HS-27A (cell line): ENCODE results near the gene ELMO1.

Experiments used
- DNase-seq: peaks from one replicate; pipeline ENCODE4 v3.0.0-alpha.2; 2012; ENCODE audit warnings: low read depth, missing footprints

Gene ELMO1

GRCh38 chr7:37097276-37097675 is 351.4 kb downstream of the ELMO1 start:
- DNase-seq, result no peak

- DNase-seq, result no peak
Measured at GRCh38 chr7:37096341-37096740, 352.3 kb downstream of the ELMO1 start.

DNA sequence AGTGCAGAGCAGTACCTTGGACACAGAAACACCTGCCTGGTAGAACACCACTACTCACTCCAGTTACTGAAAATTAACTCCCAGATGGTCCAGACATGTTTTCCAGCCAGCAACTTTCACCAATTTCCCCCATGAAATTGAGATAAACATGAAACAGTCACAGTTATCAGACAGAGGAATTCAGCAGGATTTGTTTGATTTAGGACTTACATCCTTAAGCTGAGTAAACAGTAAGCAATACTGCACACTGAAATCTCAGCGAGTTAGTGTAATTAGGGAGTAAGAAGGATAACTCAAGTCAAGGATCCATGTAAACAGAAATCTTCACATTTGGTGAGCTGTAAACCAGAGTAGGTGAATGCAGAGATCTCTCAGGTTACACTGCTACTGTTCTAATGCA is 353.5 kb downstream of the ELMO1 start:
- no peak for DNase-seq

DNA sequence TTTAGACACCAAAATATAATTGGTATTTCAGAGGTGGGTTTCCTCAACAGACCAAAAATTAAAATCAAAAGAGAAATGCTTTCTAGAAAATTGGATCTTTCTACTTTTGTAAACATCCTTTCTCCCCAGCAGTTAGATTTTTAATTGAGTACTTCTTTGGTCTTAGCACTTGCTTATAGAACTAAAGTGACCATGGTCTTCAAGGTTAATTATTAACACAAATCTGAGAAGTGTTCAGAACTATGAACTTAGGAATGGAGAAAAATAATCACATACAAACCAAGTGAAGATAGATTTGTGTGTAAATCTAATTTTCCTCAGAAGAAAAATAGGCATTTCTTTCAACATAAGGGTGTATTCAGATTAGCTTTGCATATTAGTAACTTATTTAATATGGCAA is 355.4 kb downstream of the ELMO1 start:
- DNase-seq, result no peak

GRCh38 chr7:37092548-37092947 is 356.1 kb downstream of the ELMO1 start:
- DNase-seq, result no peak

DNA sequence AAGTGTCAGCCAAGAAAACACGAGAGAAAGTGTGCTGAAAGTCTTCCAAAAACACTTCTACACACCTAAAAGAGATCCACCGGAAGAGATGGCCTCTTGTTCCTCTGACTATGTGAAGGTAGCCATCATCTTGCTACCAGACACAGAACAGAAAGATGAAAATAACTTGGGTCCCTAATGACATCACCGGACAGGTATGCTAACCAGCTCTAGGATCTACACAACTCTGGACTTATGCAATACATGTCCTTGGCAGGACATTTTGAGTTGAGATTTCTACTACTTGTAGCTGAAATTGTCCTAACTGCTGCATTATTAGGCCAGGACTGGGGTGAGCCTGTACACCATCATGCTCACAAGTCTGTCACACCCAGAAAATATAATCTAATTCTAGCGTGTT is 358.7 kb downstream of the ELMO1 start:
- DNase-seq, result no peak

GRCh38 chr7:37085600-37085999 is 363.1 kb downstream of the ELMO1 start:
- no peak for DNase-seq

- DNase-seq, result no peak
Measured at GRCh38 chr7:37084303-37084702, 364.4 kb downstream of the ELMO1 start.

DNA sequence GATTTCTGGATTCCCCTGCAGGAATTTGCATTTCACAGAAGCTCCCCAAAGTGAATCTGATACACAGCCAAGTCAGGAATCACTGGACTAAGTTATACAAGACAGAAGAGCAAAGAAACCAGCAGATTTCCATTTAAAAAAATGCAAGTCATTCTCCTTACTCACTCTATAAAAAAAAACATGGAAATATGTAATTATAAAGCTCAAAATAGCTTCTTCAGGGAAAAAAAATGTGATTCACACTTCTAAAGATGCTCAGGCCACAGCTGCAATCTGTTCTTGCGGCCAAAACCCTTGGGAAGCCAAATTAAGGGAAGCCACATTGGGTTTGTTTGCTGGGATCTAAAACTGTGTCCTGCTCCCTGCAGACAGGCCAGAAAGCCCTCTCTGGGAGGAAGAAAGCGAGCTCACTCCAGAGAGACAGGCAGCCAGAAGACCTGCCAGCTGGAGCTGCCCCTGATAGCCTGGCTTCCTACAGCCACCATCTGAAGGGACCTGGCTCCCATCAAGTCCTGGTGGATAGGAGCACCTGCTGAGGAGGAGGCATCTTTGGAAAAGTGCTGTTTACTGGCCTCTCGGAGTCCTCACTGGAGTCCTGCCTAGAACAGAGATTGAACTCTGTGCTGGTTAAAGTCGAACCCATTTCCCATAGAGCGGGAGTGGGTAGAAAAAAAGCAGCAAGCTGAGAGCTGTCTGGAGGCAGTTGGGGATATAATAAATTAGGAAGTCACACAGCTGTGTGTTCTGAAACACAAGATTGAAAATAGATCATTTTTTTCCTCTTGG is 365.2 kb downstream of the ELMO1 start:
- peak; percentile 30 for DNase-seq

DNA sequence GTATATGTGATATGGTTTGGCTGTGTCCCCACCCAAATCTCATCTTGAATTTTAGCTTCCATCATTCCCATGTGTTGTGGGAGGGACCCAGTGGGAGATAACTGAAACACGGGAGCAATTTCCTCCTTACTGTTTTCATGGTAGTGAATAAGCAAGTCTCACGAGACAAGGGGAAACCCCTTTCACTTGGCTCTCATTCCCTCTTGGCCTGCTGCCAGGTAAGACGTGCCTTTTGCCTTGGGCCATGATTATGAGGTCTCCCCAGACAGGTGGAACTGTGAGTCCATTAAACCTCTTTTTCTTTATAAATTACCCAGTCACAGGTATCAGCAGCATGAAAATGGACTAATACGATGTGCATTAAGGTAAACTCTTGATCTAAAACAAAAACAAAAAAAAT is 367.2 kb downstream of the ELMO1 start:
- no peak for DNase-seq

GRCh38 chr7:37079420-37079819 is 369.2 kb downstream of the ELMO1 start:
- DNase-seq, result no peak

GRCh38 chr7:37076668-37077067 is 372.0 kb downstream of the ELMO1 start:
- DNase-seq, result no peak

- DNase-seq, result no peak
Measured at GRCh38 chr7:37074370-37074769, 374.3 kb downstream of the ELMO1 start.

- DNase-seq, result no peak
Measured at GRCh38 chr7:37071124-37071523, 377.5 kb downstream of the ELMO1 start.

DNA sequence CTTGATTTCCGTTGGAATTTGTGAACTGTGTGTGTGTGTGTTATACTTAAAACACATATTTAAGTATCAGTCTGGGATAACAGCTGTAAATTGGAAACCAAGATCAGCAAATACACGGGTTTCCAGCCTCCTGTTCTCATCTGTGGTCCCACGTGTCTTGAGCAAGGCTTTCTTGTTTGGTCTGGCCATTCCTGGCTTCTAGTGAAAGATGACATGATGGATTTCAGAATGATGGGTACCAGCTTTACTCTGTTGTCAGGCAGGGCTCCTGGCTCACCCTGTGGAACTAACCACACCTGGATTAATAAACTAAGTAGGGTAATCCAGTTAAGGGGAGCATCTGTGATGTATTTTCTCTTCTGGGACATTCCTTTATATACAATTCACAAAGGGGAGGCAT is 378.2 kb downstream of the ELMO1 start:
- DNase-seq, result no peak

GRCh38 chr7:37070031-37070430 is 378.6 kb downstream of the ELMO1 start:
- DNase-seq, result no peak

GRCh38 chr7:37069336-37069735 is 379.3 kb downstream of the ELMO1 start:
- no peak for DNase-seq

DNA sequence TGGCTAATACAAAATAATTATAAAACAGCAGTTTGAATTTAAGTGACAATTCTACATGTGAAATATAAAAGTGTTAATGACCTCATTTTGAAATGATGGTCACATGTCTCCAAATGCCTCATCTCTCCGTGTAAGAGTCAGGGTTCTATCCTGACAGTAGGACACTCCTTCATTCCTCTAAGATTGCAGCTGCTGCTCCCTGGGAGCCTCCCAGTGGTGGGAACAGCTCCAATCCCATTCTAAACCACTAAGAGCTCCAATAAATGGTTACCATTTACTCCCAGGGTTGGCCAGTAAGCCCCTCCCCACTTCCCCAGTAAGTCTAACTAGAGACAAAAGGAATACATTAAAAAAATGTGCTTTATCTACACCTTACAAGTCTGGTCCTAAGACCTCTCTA is 379.8 kb downstream of the ELMO1 start:
- DNase-seq, result no peak

- no peak for DNase-seq
Measured at GRCh38 chr7:37068038-37068437, 380.6 kb downstream of the ELMO1 start.

GRCh38 chr7:37065779-37066271 is 382.8 kb downstream of the ELMO1 start:
- no peak for DNase-seq

GRCh38 chr7:37062560-37062859 is 386.2 kb downstream of the ELMO1 start:
- DNase-seq, result no peak

DNA sequence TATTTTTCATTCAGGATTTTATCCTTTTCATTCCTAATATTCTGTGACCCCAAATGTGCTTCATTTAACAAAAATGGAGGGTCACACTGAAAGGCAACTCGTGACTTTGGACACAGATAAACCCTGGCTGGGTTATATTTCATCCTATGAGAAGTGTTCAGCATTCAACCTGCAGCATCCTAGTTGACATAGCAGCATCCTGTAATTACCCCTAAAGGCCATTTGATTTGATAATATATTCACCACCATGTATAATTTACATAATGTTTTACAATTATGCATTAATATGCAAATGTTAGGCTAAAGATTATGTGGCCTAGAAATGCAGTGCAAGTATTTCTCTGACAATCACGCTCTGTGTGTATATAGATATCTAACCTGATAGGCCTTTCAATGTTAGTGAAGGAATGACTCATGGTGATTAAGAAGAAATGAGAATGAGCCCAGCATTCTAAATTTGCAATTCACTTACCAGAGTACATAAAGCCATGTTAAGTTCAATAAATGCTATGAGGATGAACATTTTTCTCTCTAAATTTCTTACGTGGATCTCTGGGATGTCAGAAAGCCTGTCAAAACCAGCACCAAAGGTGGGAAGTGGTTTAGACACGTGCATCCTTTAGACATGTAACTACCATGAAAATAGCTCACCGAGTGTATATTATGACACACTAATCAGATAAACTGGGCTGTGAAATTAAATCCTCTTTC is 386.7 kb downstream of the ELMO1 start:
- no peak for DNase-seq

DNA sequence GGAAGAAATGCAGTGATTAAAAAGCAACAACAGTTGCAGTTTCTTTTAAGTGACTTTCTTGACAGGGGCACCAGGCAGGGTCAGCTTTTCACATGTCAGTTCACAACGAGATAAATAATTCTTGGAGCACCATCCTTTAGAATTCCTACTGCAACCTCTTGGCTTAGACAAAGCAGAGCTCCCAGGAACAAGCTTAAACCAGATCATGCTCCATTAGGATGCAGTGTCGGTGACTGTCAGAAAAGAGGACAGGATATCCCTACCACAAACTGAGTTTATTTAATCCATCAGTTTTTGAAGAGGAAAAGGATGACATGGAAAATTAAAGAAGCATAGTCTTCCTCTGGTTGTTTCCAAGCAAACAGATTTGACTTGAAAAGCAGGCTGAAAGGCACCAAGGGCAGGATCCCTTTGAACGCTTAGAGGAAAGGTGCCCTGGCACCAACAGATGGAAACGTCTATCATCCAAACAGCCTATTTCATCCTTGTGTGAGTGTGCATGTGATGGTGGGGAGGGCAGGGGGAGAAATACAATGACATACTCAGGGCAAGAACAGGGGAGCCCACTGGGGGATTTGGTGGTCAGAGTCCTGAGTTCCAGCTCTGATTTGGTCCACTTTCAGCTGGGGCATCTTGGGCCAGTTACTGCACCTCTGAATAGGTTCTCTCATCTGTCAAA is 392.3 kb downstream of the ELMO1 start:
- DNase-seq, result no peak
